H1 (cell line): Measurements from ENCODE around the gene TCAIM. TPM values are rescaled to one million over a fixed set of nuclear protein-coding genes. Genes with fewer than 3 reads are reported as not detected.

Source experiments
- CHD1 ChIP-seq: IDR thresholded peaks from 2 replicates; pipeline ENCODE4 v1.6.1; 2012; ENCODE audit warnings: low read depth, low read length, improper control_type of control experiment
- GTF2F1 ChIP-seq: IDR thresholded peaks from 2 replicates; pipeline ENCODE4 v1.6.1; 2012; ENCODE audit warnings: low read depth, low read length, improper control_type of control experiment, borderline replicate concordance
- SIN3A ChIP-seq, 2 experiments: IDR thresholded peaks in 1 of 2; conservative IDR thresholded peaks in 1 of 2; 2 replicates each; pipeline ENCODE4 v1.6.1; 2011 to 2012; ENCODE audit warnings: low read length in 2 of 2, improper control_type of control experiment in 1 of 2, low read depth in 1 of 2, mild to moderate bottlenecking in 1 of 2
- SP1 ChIP-seq: IDR thresholded peaks from 2 replicates; pipeline ENCODE4 v1.6.1; 2011; ENCODE audit warnings: low read depth, low read length
- polyA plus RNA-seq, 7 experiments: library from polyadenylated mRNA; depleted of rRNA in 3 of 7; stranded (reverse) in 5 of 7; unstranded in 2 of 7; fragments of >200 nt in 5 of 7; fragments of 200-250 nt in 2 of 7; gene quantifications; 1 replicate in 5 of 7; 2 replicates in 1 of 7; 4 replicates in 1 of 7; pipeline versions ENCODE4 v1.2.1 to v1.2.3, GENCODE V29; 2011 to 2013; ENCODE audit warnings: missing spikeins in 2 of 7, mixed read lengths in 2 of 7
- total RNA-seq: library from RNA; stranded (reverse); fragmentation: NEBNext Ultra II Directional; extraction: Animal tissue kit (Norgen Biotek cat#: 25700); gene quantifications from 2 replicates; pipeline ENCODE4 v1.2.1, GENCODE V29; 2021
- TF ChIP-seq, protein P1 (sequence below): fragments of 300-600 bp; sonication (generic); IDR thresholded peaks from 2 replicates; pipeline ENCODE4 v1.7.1; 2012; ENCODE audit warnings: low read length, moderate library complexity, mild to moderate bottlenecking, inconsistent platforms; ENCODE audit not compliant: insufficient replicate concordance

The TCAIM gene
- total and polyA plus RNA-seq, 2 of the 8 experiments (the other 6 are each of a cell fraction or from before 2014, with no cell fraction given), result 6.9 to 22.1 TPM

DNA sequence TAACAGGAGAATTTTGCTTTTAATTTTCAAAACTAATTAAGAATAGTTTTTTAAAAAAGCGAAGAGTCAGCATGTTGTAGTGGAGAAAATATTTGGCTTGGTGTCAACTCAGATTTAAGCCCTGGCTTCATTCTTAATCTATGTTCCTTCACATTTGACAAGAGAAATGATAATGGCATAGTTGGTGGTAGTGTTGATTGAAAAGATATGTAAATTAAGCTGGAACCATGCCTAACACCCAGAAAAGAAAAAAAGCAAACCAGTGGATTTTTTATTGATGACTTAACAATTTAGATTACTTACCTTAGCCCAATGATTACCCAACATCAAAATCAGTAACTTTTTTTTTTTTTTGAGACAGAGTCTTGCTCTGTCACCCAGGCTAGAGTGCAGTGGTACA, 27.4 kb downstream of the TCAIM start (continued):
- TF ChIP-seq, protein P1, sequence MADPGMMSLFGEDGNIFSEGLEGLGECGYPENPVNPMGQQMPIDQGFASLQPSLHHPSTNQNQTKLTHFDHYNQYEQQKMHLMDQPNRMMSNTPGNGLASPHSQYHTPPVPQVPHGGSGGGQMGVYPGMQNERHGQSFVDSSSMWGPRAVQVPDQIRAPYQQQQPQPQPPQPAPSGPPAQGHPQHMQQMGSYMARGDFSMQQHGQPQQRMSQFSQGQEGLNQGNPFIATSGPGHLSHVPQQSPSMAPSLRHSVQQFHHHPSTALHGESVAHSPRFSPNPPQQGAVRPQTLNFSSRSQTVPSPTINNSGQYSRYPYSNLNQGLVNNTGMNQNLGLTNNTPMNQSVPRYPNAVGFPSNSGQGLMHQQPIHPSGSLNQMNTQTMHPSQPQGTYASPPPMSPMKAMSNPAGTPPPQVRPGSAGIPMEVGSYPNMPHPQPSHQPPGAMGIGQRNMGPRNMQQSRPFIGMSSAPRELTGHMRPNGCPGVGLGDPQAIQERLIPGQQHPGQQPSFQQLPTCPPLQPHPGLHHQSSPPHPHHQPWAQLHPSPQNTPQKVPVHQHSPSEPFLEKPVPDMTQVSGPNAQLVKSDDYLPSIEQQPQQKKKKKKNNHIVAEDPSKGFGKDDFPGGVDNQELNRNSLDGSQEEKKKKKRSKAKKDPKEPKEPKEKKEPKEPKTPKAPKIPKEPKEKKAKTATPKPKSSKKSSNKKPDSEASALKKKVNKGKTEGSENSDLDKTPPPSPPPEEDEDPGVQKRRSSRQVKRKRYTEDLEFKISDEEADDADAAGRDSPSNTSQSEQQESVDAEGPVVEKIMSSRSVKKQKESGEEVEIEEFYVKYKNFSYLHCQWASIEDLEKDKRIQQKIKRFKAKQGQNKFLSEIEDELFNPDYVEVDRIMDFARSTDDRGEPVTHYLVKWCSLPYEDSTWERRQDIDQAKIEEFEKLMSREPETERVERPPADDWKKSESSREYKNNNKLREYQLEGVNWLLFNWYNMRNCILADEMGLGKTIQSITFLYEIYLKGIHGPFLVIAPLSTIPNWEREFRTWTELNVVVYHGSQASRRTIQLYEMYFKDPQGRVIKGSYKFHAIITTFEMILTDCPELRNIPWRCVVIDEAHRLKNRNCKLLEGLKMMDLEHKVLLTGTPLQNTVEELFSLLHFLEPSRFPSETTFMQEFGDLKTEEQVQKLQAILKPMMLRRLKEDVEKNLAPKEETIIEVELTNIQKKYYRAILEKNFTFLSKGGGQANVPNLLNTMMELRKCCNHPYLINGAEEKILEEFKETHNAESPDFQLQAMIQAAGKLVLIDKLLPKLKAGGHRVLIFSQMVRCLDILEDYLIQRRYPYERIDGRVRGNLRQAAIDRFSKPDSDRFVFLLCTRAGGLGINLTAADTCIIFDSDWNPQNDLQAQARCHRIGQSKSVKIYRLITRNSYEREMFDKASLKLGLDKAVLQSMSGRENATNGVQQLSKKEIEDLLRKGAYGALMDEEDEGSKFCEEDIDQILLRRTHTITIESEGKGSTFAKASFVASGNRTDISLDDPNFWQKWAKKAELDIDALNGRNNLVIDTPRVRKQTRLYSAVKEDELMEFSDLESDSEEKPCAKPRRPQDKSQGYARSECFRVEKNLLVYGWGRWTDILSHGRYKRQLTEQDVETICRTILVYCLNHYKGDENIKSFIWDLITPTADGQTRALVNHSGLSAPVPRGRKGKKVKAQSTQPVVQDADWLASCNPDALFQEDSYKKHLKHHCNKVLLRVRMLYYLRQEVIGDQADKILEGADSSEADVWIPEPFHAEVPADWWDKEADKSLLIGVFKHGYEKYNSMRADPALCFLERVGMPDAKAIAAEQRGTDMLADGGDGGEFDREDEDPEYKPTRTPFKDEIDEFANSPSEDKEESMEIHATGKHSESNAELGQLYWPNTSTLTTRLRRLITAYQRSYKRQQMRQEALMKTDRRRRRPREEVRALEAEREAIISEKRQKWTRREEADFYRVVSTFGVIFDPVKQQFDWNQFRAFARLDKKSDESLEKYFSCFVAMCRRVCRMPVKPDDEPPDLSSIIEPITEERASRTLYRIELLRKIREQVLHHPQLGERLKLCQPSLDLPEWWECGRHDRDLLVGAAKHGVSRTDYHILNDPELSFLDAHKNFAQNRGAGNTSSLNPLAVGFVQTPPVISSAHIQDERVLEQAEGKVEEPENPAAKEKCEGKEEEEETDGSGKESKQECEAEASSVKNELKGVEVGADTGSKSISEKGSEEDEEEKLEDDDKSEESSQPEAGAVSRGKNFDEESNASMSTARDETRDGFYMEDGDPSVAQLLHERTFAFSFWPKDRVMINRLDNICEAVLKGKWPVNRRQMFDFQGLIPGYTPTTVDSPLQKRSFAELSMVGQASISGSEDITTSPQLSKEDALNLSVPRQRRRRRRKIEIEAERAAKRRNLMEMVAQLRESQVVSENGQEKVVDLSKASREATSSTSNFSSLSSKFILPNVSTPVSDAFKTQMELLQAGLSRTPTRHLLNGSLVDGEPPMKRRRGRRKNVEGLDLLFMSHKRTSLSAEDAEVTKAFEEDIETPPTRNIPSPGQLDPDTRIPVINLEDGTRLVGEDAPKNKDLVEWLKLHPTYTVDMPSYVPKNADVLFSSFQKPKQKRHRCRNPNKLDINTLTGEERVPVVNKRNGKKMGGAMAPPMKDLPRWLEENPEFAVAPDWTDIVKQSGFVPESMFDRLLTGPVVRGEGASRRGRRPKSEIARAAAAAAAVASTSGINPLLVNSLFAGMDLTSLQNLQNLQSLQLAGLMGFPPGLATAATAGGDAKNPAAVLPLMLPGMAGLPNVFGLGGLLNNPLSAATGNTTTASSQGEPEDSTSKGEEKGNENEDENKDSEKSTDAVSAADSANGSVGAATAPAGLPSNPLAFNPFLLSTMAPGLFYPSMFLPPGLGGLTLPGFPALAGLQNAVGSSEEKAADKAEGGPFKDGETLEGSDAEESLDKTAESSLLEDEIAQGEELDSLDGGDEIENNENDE, result no peak
- no peak for TF ChIP-seq CHD1
- TF ChIP-seq SP1, result no peak
- TF ChIP-seq SIN3A (conservative IDR thresholded peaks at IDR 0.05 in 1 of 2, IDR thresholded peaks at IDR 0.05 in 1 of 2; ENCODE audit: low read depth in 1 of 2, low read length in 2 of 2), result no peak
- no peak for TF ChIP-seq GTF2F1
